SK-N-SH (cell line): Measurements from ENCODE around the gene PRR20E. TPM values are rescaled to one million over a fixed set of nuclear protein-coding genes. Genes with fewer than 3 reads are reported as not detected.

Source experiments
- CTCF ChIA-PET: fragments of 300-600, 350-600 bp; formaldehyde crosslinking; extraction: SDS; loops from one replicate; lab custom pipeline; 2021; lab: Yijun Ruan, JAX
- POLR2A ChIA-PET: fragments of 350-600 bp; sonication (Branson Sonifier 250); formaldehyde crosslinking; extraction: SDS; loops from one replicate; lab custom pipeline; 2020; ENCODE audit warnings: antibody characterized with exemption, inconsistent platforms; lab: Yijun Ruan, JAX
- DNase-seq: peaks from one replicate; pipeline ENCODE4 v3.0.0; 2012
- H2AFZ ChIP-seq: fragments of 200-600 bp; sonication (generic); 2 replicates; pipeline ENCODE4 v1.8.1; 2016; ENCODE audit warnings: antibody characterized with exemption, mild to moderate bottlenecking, low read depth
- H3F3A ChIP-seq: fragments of 200-600 bp; sonication (generic); replicated peaks from 2 replicates; pipeline ENCODE3; 2016; ENCODE audit warnings: antibody characterized with exemption, mild to moderate bottlenecking; ENCODE audit not compliant: insufficient read depth
- H3K27ac ChIP-seq, 2 experiments: fragments of 200-500 bp in 1 of 2; fragments of 200-600 bp in 1 of 2; sonication (Bioruptor generic) in 1 of 2; sonication (generic), shearing (Covaris generic) in 1 of 2; 2 replicates each; pipeline versions ENCODE4 v1.5.1 to v1.6.1; 2014 to 2016; ENCODE audit warnings: low read depth in 2 of 2, inconsistent platforms in 1 of 2, low read length in 1 of 2, mild to moderate bottlenecking in 1 of 2, mixed read lengths in 1 of 2
- H3K27me3 ChIP-seq: fragments of 200-600 bp; sonication (generic), shearing (Covaris generic); 2 replicates; pipeline ENCODE4 v1.6.1; 2016; ENCODE audit warnings: mixed run types; ENCODE audit not compliant: insufficient read depth
- H3K36me3 ChIP-seq, 2 experiments: fragments of 200-500 bp in 1 of 2; fragments of 200-600 bp in 1 of 2; sonication (Bioruptor generic) in 1 of 2; sonication (generic) in 1 of 2; replicated peaks in 1 of 2; 2 replicates each; pipeline versions ENCODE3 to v1.5.1; 2014 to 2016; ENCODE audit warnings: low read length in 1 of 2, mild to moderate bottlenecking in 1 of 2; ENCODE audit not compliant: insufficient read depth in 2 of 2, control insufficient read depth in 1 of 2
- H3K4me1 ChIP-seq, 2 experiments: fragments of 200-500 bp in 1 of 2; fragments of 200-600 bp in 1 of 2; sonication (Bioruptor generic) in 1 of 2; sonication (generic), shearing (Covaris generic) in 1 of 2; 2 replicates each; pipeline versions ENCODE4 v1.5.1 to v1.6.1; 2014 to 2016; ENCODE audit warnings: low read depth in 1 of 2, low read length in 1 of 2, mixed run types in 1 of 2; ENCODE audit not compliant: insufficient read depth in 2 of 2, control insufficient read depth in 1 of 2
- H3K4me2 ChIP-seq: fragments of 200-600 bp; sonication (generic), shearing (Covaris generic); 2 replicates; pipeline ENCODE4 v1.6.1; 2017; ENCODE audit warnings: mixed run types
- H3K4me3 ChIP-seq, 2 experiments: fragments of 200-500 bp in 1 of 2; fragments of 200-600 bp in 1 of 2; sonication (Bioruptor generic) in 1 of 2; sonication (generic), shearing (Covaris generic) in 1 of 2; 2 replicates each; pipeline versions ENCODE4 v1.5.1 to v1.8.1; 2014 to 2016; ENCODE audit warnings: low read depth in 2 of 2, inconsistent platforms in 1 of 2, low read length in 1 of 2, mild to moderate bottlenecking in 1 of 2, mixed read lengths in 1 of 2, moderate library complexity in 1 of 2
- H3K79me2 ChIP-seq: fragments of 200-600 bp; sonication (generic); 2 replicates; pipeline ENCODE4 v1.8.1; 2017; ENCODE audit warnings: mild to moderate bottlenecking; ENCODE audit not compliant: insufficient read depth
- H3K9ac ChIP-seq: fragments of 200-600 bp; sonication (generic); 2 replicates; pipeline ENCODE4 v1.6.1; 2017; ENCODE audit warnings: mixed run types
- H3K9me2 ChIP-seq: fragments of 200-600 bp; sonication (generic); 2 replicates; pipeline ENCODE4 v1.6.1; 2017; ENCODE audit warnings: mixed run types
- H3K9me3 ChIP-seq: fragments of 200-600 bp; sonication (generic); 2 replicates; pipeline ENCODE4 v1.6.1; 2017; ENCODE audit warnings: mixed run types, mild to moderate bottlenecking, moderate library complexity
- H4K20me1 ChIP-seq: fragments of 200-600 bp; sonication (generic); 2 replicates; pipeline ENCODE4 v1.6.1; 2017; ENCODE audit warnings: mild to moderate bottlenecking, mixed run types; ENCODE audit not compliant: insufficient read depth
- EZH2phosphoT487 ChIP-seq: fragments of 200-600 bp; sonication (generic); IDR thresholded peaks from 2 replicates; pipeline ENCODE4 v1.6.1; 2017; ENCODE audit warnings: low read depth, mixed run types, mild to moderate bottlenecking, antibody characterized with exemption, moderate library complexity, borderline replicate concordance
- FOSL2 ChIP-seq: IDR thresholded peaks from 2 replicates; pipeline ENCODE4 v1.4.0; 2012; ENCODE audit warnings: low read depth, mild to moderate bottlenecking, moderate library complexity, borderline replicate concordance
- FOXJ3 ChIP-seq: sonication (generic); formaldehyde crosslinking; IDR thresholded peaks from 2 replicates; pipeline ENCODE4 v1.5.1; 2020; ENCODE audit warnings: mild to moderate bottlenecking, missing genetic modification reagents
- GABPA ChIP-seq: IDR thresholded peaks from 2 replicates; pipeline ENCODE4 v1.4.0; 2012; ENCODE audit warnings: low read depth, mild to moderate bottlenecking
- JUND ChIP-seq: IDR thresholded peaks from 2 replicates; pipeline ENCODE4 v1.4.0; 2012
- MAX ChIP-seq: IDR thresholded peaks from 2 replicates; pipeline ENCODE4 v1.4.0; 2012; ENCODE audit warnings: low read depth
- MEF2A ChIP-seq: IDR thresholded peaks from 2 replicates; pipeline ENCODE4 v1.4.0; 2012; ENCODE audit warnings: low read depth, borderline replicate concordance
- NRF1 ChIP-seq: IDR thresholded peaks from 2 replicates; pipeline ENCODE4 v1.6.1; 2012; ENCODE audit warnings: low read depth, mild to moderate bottlenecking, low read length
- PBX3 ChIP-seq: IDR thresholded peaks from 2 replicates; pipeline ENCODE4; 2012
- POLR2AphosphoS5 ChIP-seq: IDR thresholded peaks from 2 replicates; pipeline ENCODE4 v1.6.1; 2012; ENCODE audit warnings: low read depth, low read length
- RAD21 ChIP-seq: IDR thresholded peaks from 2 replicates; pipeline ENCODE4 v1.6.1; 2012; ENCODE audit warnings: mild to moderate bottlenecking, low read length
- RXRA ChIP-seq: IDR thresholded peaks from 2 replicates; pipeline ENCODE4 v1.4.0; 2012; ENCODE audit warnings: low read depth, mild to moderate bottlenecking, borderline replicate concordance
- SMC3 ChIP-seq: IDR thresholded peaks from 2 replicates; pipeline ENCODE4 v1.6.1; 2012; ENCODE audit warnings: low read depth, low read length, improper control_type of control experiment
- TAF1 ChIP-seq: IDR thresholded peaks from 2 replicates; pipeline ENCODE4 v1.6.1; 2012; ENCODE audit warnings: low read depth, mild to moderate bottlenecking, low read length, moderate library complexity, borderline replicate concordance
- TEAD4 ChIP-seq: IDR thresholded peaks from 2 replicates; pipeline ENCODE4 v1.4.0; 2012; ENCODE audit warnings: mild to moderate bottlenecking, borderline replicate concordance; ENCODE audit not compliant: insufficient read depth
- YY1 ChIP-seq: IDR thresholded peaks from 2 replicates; pipeline ENCODE4 v1.4.0; 2012; ENCODE audit warnings: low read depth, mild to moderate bottlenecking
- WGBS: methylation state at CpG from one replicate; pipeline ENCODE4 v1.1.6; 2017; ENCODE audit warnings: low lambda C conversion rate; 5-methylcytosine and 5-hydroxymethylcytosine counted together
- polyA plus RNA-seq, 3 experiments: library from polyadenylated mRNA; depleted of rRNA; stranded (reverse); fragments of >200 nt; gene quantifications; 2 replicates each; pipeline ENCODE4 v1.2.3, GENCODE V29; 2012
- small RNA-seq, 7 experiments: library from RNA; depleted of rRNA; stranded (forward); fragments of <200 nt; gene quantifications; one replicate each; pipeline ENCODE3, GENCODE V24; 2012
- TF ChIP-seq, protein P1 (sequence below): IDR thresholded peaks from 2 replicates; pipeline ENCODE4 v1.4.0; 2012; ENCODE audit warnings: low read depth, borderline replicate concordance
- TF ChIP-seq, protein P2 (sequence below): fragments of 200-600 bp; sonication (generic); IDR thresholded peaks from 2 replicates; pipeline ENCODE4 v1.6.1; 2017; ENCODE audit warnings: antibody characterized with exemption, mild to moderate bottlenecking, moderate library complexity
- TF ChIP-seq, protein P3 (sequence below): fragments of 150-350 bp; IDR thresholded peaks from 2 replicates; pipeline ENCODE4 v1.6.1; 2016; ENCODE audit warnings: mild to moderate bottlenecking, low read depth, low read length

Gene PRR20E
- polyA plus RNA-seq, 1 of the 3 experiments (the other 2 are of a cell fraction): not detected

DNA sequence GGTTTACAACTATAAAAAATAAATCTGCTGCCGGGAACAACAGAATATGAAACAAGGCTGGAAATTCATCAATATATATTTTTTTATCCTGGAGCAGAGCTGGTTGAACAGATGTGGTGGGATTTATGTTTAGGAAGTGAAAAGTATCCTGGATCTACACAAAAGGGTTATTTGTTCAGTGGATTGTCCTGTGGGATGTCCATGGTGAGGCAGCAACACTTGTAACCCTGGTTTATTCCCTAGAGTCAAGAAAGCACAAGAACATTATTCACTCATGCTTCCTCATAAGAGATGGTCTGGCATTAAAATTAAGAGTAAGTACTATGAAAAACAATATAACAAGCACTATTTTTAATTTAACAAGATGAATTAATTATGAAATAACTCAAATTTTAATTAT lies 46.0 kb downstream of the PRR20E start:
- ChIA-PET CTCF (no interaction called here), POLR2A (no interaction called here)
- WGBS: 57% methylated on average over 1 of the region's 1 CpG
- Histone ChIP-seq H3K36me3 (no peaks in the 10 kb centered on the region), H3K4me3 (no peak overlapping the region), H3F3A (no peaks in the 10 kb centered on the region), H3K4me2 (no peak overlapping the region), H3K9me2 (no peaks in the 10 kb centered on the region), H4K20me1 (no peaks in the 10 kb centered on the region), H3K9ac (no peak overlapping the region), H3K27me3 (no peaks in the 10 kb centered on the region), H3K4me1 (no peaks in the 10 kb centered on the region), H3K9me3 (no peaks in the 10 kb centered on the region), H2AFZ (no peak overlapping the region), H3K79me2 (no peaks in the 10 kb centered on the region), H3K27ac (no peak overlapping the region)
- no peak for TF ChIP-seq FOXJ3 (CRISPR knock-in tag)
- TF ChIP-seq, protein P1, sequence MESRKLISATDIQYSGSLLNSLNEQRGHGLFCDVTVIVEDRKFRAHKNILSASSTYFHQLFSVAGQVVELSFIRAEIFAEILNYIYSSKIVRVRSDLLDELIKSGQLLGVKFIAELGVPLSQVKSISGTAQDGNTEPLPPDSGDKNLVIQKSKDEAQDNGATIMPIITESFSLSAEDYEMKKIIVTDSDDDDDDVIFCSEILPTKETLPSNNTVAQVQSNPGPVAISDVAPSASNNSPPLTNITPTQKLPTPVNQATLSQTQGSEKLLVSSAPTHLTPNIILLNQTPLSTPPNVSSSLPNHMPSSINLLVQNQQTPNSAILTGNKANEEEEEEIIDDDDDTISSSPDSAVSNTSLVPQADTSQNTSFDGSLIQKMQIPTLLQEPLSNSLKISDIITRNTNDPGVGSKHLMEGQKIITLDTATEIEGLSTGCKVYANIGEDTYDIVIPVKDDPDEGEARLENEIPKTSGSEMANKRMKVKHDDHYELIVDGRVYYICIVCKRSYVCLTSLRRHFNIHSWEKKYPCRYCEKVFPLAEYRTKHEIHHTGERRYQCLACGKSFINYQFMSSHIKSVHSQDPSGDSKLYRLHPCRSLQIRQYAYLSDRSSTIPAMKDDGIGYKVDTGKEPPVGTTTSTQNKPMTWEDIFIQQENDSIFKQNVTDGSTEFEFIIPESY: no peak
- TF ChIP-seq YY1: no peak
- no peak for TF ChIP-seq TAF1
- TF ChIP-seq RAD21: no peak
- TF ChIP-seq RXRA: no peak
- no peak for TF ChIP-seq MAX
- no peak for TF ChIP-seq NRF1
- TF ChIP-seq, protein P2, sequence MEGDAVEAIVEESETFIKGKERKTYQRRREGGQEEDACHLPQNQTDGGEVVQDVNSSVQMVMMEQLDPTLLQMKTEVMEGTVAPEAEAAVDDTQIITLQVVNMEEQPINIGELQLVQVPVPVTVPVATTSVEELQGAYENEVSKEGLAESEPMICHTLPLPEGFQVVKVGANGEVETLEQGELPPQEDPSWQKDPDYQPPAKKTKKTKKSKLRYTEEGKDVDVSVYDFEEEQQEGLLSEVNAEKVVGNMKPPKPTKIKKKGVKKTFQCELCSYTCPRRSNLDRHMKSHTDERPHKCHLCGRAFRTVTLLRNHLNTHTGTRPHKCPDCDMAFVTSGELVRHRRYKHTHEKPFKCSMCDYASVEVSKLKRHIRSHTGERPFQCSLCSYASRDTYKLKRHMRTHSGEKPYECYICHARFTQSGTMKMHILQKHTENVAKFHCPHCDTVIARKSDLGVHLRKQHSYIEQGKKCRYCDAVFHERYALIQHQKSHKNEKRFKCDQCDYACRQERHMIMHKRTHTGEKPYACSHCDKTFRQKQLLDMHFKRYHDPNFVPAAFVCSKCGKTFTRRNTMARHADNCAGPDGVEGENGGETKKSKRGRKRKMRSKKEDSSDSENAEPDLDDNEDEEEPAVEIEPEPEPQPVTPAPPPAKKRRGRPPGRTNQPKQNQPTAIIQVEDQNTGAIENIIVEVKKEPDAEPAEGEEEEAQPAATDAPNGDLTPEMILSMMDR: no peak
- no peak for TF ChIP-seq TEAD4
- TF ChIP-seq GABPA: no peak
- TF ChIP-seq, protein P3, sequence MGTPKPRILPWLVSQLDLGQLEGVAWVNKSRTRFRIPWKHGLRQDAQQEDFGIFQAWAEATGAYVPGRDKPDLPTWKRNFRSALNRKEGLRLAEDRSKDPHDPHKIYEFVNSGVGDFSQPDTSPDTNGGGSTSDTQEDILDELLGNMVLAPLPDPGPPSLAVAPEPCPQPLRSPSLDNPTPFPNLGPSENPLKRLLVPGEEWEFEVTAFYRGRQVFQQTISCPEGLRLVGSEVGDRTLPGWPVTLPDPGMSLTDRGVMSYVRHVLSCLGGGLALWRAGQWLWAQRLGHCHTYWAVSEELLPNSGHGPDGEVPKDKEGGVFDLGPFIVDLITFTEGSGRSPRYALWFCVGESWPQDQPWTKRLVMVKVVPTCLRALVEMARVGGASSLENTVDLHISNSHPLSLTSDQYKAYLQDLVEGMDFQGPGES: no peak
- no peak for TF ChIP-seq JUND
- TF ChIP-seq SMC3: no peak
- no peak for TF ChIP-seq POLR2AphosphoS5
- TF ChIP-seq EZH2phosphoT487: no peak
- TF ChIP-seq FOSL2: no peak
- no peak for TF ChIP-seq PBX3
- TF ChIP-seq MEF2A: no peak
- no peak for DNase-seq

Small RNAs within 50 kb of the gene (small RNA-seq; reads per million reads assigned to genes)
- gene PRR20FP: 0 reads per million in 7 experiments

Other genes with a start within 250 kb of the PRR20E start
- gene PRR20A, start 26.3 kb upstream of the PRR20E start, polyA plus RNA-seq (2012; rRNA removed): not detected in 2 replicates
- not detected in 2 replicates for gene PRR20B, start 19.7 kb upstream of the PRR20E start, polyA plus RNA-seq (2012; rRNA removed)
- gene PRR20C, start 13.1 kb upstream of the PRR20E start, polyA plus RNA-seq (2012; rRNA removed): not detected in 2 replicates
- not detected in 2 replicates for gene PRR20D, start 6.6 kb upstream of the PRR20E start, polyA plus RNA-seq (2012; rRNA removed)